NCI-H524 (cell line): ENCODE measurements around the gene EPHA6.
A peak's percentile ranks its signal among the peaks of the same experiment; 100 is the strongest.

Source experiments
- DNase-seq, 2 experiments: peaks; one replicate each; lab custom pipeline; 2025; lab: John Stamatoyannopoulos, UW

Gene EPHA6

DNA sequence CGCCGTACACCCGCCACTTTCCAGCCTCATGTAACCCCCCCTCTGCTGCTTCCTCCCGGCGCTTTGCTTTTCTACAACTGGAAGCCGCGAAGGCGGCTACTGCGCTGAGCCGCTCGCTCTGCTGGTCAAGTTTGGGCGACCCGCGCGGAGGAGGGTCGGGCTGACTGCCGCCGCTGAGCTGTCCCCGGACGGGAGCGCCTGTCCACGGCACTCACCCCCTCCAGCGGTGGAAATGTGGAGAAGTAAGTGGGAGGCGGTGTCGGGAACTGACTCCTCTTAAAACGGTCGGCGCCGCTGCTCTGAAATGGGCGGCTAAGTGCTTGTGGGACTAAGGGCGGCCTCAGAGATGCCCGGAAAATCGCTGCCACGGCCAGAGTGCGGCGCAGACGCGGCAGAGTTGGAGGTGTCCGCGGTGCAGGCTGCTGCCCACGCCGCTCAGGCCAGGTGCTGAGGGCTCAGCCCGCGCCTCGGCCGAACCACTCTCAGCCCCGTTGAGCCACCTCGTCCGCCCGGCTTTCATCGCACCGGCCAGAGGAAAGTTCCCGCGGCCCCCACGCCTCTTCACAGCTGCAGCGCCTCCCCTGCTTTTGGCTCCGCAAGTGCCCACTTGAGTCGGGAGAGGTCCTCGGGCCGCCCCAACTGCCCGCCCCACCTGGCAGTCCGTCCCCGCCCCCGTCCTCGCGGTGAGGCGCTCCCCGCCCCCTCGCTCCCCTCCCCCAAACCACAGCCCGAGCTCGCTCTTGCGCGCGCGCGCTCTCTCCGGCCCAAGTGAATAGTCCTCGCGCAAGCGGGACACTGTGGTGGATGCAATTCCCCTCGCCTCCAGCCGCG is at the start of gene EPHA6:
Gene EPHA6, plus strand, starts transcription at position 775 of the 831 bp plus-strand sequence.
- peak; percentile 95 to 96 for DNase-seq

DNA sequence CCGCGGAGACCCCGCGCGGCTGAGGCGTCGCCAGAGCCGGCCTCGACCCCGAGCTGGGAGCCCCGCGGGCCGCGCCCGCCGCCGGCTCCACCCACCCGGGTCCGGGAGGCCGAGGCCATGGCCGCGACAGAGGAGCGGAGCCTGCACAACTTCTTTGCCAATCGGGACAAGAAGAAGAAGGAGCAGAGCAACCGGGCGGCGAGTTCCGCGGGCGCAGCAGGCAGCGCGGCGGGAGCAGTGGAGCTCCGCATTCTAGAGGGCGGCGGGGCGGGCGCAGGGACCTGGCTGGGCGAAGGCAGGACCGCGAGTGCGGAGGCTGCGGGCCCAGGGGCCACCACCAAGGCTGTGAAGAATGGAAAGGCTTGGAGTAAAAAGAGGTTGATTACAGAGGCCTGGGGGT is 37.6 kb upstream of the EPHA6 start:
- no peak for DNase-seq

DNA sequence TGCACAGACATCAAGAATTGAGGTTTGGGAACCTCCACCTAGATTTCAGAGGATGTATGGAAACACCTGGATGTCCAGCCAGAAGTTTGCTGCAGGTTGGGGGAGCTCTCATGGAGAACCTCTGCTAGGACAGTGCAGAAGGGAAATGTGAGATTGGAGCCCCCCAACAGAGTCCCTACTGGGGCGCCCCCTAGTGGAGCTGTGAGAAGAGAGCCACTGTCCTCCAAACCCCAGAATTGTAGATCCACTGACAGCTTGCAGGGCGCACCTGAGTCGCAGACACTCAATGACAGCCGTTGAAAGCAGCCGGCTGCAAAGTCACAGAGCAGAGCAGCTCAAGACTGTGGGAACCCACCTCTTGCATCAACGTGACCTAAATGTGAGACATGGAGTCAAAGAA is 34.6 kb upstream of the EPHA6 start:
- DNase-seq: no peak

DNA sequence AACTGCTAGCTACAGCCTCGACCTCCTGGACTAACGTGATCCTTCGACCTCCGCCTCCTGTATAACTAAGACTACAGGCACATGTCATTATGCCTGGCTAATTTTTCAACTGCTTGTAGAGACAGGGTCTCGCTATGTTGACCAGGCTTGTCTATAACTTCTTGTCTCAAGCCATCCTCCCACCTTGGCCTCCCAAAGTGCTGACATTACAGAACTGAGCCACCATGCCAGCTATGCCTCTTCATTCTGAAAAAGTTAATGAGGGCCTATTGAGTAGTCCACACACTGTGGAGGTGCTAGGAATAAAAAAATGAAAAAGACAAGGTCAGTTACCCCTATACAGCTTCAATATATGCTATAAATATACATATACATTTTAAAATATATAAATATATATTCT is 18.3 kb upstream of the EPHA6 start:
- DNase-seq: no peak

DNA sequence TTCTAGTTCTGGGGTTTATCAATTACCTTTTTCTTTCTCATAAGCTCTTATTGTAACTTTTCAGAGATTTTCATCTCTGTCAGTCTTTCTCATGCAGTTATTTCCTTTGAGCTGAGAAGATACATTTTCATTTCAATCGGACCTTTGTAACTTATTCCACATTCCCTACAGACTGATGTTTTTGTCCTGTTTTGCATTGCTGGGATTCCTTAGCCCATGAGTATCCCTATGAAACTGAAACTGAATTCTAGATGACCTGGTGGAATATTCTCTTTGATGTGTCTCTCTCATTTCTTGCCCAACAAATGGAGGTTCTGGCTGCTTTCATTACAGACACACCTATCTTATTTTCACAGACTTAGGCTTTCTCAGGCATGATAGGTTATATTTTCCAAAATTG is 10.5 kb upstream of the EPHA6 start:
- DNase-seq: no peak

DNA sequence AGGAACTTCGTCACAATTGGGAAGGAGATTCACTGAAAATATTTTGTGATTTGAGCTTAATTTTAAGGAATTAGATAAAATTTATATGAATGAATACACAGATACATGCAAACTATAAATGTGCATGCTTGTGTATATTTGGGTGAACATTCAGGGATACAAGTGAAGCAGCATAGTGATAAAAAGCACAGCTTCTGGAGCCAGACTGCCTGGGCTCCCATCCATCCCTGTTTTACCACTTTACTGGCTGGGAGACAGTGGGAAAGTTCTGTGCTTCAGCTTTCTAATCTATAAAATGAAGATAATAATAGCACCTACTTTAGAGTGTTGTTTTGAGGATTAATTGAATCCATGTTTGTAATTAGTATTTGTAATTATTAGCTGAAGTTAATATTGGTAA is 8.1 kb upstream of the EPHA6 start:
- peak in 1 of 2 experiments; percentile 30 for DNase-seq

DNA sequence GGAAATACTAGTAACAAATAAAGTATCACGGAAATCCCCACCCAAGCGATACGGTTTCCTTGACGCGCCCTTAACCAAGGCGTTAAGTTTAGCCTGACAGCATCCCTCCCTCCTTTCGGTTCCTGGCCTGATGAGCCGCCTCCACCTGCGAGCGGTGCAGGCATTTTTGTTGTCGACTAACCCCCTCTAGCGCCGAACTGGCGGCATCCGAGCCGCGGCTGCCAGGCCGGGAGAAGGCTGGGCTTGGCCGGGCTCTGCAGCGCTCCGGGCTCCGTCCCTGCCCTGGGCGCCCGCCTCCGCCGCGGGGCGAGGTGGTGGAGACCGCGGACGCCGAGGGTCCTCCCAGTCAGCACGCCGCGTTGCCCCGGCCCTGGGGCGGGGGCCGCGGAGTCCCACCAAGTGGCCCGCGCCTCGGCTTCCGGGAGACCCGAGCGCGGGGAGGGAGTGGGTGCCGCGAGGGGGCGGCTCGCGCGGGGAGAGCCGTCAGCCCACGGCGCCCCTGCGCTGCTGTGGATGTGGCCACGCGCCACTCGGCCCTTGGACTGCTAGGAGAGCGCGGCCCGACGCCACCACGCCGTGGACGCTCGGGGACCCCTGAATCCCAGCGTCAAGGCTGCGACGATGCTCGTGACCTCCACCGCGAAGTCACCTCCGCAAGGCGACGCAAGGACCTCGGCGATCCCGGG is 1.1 kb upstream of the EPHA6 start:
- DNase-seq: peak; percentile 94 to 96

DNA sequence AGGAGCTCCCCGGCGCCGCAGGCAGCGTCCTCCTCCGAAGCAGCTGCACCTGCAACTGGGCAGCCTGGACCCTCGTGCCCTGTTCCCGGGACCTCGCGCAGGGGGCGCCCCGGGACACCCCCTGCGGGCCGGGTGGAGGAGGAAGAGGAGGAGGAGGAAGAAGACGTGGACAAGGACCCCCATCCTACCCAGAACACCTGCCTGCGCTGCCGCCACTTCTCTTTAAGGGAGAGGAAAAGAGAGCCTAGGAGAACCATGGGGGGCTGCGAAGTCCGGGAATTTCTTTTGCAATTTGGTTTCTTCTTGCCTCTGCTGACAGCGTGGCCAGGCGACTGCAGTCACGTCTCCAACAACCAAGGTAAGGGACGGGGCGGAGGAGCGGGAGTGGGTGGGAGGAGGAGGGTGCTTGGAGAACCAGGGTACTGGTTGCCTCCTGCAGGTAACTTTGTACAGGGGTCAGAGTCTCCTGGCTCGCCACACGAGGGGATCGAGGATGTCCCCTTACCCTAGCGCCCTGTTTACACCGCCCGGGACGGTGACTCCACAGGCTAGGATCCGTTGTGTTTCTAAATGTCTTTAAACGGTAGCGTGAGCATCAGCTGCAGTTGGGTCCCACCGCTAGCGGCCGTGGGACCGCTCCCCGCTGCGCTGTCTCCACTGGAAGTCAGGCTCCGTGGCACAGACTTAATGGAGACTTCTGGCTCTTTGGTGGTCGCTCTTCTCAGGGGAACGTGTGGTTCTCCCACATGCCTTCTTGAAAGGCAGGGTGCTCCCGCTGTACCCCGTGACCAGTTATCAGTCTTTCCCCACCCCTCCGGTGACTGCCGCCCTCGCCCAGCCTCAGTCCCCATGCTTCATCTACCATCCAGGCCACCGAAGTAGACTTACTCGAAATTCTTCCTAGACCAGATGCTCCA is 515 bp downstream of the EPHA6 start:
- peak; percentile 81 to 89 for DNase-seq

DNA sequence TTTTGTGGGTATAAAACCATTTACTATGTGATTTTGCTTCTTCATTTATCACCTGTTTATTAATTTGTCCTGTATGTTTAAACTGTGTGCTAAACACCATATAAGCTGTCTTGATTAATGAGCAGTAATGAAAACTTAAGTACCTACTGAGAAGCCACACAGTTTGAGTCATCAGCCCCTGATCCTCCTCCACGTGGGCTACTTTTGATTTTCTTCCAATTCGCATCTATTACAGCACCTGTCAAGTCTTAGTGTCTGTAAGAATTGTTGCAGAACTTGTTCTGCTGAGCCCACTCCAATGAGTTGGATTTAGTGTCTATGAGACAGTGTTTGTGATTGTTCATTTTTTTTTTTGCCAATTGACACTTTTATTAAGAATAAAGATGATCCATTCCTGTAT is 16.8 kb downstream of the EPHA6 start:
- peak; percentile 89 to 96 for DNase-seq

DNA sequence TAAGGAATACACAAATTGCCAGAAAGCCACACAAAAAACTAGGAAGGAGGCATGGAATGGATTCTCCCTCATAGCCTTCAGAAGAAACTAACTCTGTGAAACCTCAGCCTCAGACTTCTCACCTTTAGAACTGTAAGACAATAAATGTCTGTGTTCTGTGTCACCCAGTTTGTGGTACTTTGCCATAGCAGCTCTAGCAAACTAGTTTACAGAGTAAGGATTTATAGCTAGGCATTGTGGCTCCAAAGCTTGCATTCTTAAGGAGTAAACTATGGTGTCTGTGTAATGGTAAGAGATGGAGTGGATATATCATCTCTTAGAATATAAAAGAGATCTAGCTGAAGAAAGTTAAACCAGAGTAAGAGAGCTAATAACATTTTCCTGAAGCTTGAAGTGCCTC is 18.9 kb downstream of the EPHA6 start:
- DNase-seq: no peak

DNA sequence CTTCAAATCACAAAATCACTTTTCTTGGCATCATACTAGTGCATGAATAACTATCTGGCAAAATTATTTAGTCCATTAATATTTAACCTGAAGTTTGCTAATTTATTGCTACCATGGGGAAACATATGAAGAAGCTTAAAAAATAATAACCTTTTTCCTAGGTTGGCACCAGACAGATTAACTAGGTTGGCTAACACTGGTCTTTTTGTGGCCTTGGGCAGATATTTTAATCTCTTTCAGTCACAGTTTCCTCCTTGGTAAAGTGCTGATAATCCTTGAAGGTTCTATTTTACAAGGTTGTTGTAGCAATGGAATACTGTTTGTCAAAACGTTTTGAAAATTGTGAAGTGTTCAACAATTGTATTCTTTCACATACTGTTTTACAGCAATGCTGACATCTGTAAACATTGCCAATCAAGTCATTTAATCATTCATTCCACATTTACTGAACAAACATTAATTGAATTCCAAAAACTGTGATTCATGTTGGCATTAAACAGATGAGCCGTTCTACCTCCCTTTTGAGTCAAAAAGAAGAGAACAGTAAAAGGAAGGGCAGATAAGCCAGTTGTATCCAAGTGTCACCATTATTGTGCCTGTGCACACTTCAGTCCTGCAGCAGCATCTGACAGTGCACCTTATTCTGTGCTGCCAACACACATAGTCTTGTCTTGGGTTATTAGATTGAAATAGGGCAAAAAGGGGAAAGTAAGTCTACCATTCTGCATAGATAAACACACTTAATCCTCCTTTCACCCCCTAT is 21.9 kb downstream of the EPHA6 start:
- no peak for DNase-seq

DNA sequence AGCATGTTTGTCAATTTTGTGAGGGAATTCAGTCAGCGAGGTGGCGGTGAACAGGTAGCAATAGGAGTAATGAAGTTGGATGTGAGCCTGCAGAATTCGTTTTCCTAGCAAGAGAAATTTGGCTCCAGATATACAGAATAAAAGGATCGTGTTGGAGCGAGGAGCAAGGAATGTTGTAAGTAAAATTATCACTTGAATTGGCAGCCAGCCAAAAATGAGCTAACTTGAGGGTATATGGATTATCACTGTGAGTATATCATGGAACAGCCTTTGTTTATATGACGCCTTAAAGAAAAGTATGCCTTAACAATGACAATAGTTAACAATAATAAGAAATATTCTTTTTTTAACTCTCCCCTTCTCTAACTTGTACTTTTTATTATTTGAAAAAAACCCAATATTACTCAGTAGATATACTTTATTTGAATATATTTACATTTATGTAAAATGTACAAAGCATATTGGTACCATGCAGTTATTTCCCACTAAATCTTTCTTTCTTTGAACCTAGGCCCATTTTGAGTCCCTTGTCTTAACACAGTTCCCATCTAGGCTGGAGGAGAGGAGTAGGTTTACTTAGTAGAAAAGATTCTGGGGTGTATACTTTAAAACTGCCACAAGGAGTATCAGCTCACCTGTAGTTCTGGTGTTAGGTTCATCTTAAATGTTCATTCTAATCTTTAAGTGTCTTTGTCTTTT is 29.3 kb downstream of the EPHA6 start:
- DNase-seq: peak in 1 of 2 experiments; percentile 44

DNA sequence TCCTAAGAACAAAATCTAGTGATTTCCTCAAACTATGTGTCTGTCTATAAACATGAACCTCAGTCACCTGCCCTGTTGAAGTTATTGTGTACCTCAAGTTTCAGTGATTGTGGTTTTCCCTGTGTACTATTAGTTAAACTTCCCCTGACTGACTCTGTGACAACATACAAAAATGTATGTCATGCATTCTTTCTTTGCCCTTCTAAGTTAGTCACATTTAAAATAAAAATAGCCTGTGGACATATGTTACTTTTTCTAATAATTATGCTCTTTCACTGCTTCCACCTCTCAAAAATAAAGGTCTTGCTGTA is 29.8 kb downstream of the EPHA6 start:
- no peak for DNase-seq

DNA sequence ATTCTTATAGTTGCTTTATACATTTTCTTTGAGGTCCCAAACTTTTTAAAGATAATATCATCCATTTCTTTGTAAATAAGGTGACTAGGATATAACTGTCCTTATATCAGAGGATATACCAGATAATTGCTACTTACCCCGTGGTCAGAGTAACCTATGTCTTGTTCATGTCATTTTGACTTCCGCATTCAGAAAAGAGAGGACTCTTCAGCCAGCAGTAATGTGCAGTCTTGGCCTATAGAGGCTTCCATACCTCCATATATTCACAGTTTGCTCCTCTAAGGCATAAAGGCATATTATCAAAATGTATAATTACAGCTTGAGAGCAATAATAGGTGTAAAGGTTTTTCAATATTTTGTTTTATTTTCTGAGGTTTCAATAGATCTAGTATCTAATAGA is 38.5 kb downstream of the EPHA6 start:
- no peak for DNase-seq

DNA sequence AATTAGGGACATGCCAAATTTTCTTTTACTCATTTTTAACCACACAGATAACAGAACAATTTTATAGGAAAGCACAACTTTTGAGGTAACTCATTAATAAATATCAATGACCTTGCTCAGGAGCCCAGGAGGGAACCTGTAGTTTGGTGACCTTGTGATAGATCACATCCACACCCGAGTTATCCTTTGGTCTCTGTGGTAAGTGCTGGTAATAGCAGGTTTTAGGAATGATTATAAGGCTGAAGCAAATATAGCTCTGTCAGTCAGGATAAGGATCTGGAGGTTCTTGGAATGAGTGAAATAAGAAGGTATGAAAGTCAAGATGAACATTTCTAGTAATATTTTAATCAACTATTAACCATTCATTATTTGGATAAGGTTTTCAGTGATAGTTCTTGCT is 46.5 kb downstream of the EPHA6 start:
- peak in 1 of 2 experiments; percentile 36 for DNase-seq

DNA sequence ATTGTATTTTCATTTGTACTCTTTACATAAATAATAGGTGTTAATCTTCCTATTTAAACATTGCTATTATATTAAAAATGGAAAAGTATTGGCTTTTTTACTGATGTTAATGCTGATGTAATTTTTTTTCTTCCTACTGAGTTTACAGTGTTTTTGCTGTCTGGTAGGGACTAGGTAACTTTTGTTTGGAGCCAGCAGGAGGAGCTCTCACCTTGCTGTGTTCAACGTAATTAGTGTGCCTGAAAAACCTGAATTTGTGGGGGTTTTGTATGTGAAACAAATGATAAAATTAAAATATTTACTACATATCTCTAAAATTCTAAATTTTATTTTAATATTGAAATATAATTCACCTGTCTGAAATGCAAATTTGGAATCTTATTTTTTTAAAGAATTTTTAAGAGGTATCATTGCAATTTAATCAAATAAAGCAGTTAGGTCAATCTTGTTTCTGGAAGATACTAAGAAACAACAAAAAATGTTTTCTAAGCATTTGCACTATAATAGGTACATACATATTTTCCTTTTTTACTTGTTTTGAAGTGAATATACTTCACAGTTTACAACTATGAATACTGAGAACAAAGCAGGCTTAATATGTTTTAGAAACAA is 48.8 kb downstream of the EPHA6 start:
- DNase-seq: peak; percentile 61 to 85

DNA sequence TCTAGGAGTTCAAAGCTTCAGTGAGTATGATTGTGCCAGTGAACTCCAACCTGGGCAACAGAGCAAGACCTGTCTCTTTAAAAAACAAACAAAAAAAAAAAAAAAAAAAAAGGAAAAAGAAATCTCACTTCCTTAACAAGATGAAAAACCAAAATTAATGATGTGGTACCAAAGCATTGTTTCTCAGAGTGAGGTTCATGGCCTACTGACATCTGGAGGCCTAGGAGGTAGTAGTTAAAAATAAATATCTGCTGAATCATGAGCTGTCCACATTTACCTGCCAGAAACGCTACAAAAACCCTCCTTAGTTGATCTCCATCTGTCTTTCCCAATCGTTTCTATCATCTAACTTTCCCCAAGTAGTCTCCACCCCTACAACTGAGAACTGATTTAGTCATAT is 51.2 kb downstream of the EPHA6 start:
- DNase-seq: peak in 1 of 2 experiments; percentile 46

DNA sequence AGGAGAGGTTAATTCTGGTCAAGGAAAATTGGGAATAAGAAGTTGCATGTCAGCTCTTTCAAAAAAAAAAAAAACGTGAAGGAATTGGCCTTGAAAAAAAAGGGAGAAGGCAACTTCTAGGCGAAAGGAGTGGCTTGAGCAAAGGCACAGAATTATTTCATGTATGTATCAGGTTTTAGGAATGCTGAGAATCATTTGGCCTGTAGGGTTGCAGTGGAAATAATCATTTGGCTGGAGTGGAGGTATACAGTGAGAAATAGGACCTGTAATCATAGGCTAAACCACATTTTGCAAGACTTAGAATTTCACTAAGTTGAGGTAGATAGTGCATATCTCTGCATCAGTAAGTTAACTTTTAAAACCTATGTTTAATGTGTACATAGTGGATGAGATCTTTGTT is 54.9 kb downstream of the EPHA6 start:
- no peak for DNase-seq

DNA sequence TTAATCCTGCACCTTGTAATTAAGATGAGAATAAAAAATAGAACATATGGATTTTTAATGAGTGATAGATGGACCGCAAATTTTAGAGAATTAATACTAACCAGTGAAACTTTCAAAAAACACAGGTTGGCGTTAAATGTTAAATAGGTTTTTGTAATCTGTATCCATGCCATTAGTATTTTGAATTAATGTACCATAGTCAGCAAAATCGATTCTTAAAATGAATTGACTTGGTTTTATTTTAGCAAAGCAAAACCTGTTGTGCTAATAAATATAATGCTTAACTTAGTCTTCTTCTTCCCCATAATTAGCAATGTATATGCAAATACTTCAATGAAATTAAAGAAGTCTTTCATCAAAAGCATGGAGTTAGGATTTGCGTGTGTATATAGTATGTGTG is 63.1 kb downstream of the EPHA6 start:
- DNase-seq: no peak

DNA sequence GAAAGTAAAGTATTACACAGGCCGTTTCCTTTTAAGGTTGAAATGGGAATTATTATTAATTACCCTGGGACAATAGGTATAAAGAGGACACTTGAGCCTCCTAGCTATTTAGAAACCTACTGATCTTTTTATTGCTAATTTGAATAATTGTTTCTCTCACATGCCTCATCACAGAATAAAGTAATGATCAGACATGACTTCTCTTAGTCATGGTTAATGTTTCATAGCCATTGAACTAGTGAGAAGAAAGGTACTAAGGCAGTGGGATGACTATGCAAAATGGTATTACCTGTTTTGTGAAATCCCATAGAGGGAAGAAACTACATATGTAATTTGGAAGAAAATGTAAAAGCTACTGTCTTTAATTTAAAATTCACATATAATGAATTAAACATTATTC is 85.6 kb downstream of the EPHA6 start:
- DNase-seq: no peak

DNA sequence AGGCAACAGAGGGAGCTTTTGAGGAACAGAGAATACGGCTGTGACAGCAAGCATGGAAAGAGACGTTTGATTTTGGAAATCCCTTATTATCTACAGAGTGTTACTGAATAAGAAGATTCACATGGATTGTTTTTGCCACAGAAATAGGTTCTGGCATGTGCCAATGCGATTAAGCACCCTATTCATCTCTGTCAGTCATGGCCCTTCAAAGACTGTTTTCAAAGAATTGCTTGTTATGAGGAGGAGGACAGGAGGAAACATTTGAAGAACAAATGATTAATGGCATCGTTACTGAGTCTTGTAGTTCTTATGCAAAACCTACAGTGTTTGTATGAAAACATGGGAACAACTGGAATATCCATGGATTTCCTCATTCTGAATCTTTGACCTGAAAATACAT is 86.2 kb downstream of the EPHA6 start:
- no peak for DNase-seq
